ENCODE data around the gene ASPDH. TPM values are rescaled to one million over a fixed set of nuclear protein-coding genes. Genes with fewer than 3 reads are reported as not detected.

Gene ASPDH
- total RNA-seq, 2 experiments from 2014 or later = not detected

GRCh38 chr19:50520822-50521465 lies 7.2 kb upstream of the ASPDH start:
- no peaks in the 10 kb centered on the region for H3K27me3 Mint-ChIP-seq
- H3K36me3 Mint-ChIP-seq (ENCODE audit: low read depth) = no peaks in the 10 kb centered on the region
- ATAC-seq (no peak), DNase-seq (no peak)
- ChIA-PET POLR2A (no interaction called here), CTCF (interaction anchor here (3.1 kb wide), 1 partner anchor 16 kb away, joined by 10 read pairs; no protein-coding TSS in a partner anchor)
- TF ChIP-seq CTCF (IDR thresholded peaks at IDR 0.05) = no peak
- no peak overlapping the region for H3K4me3 Mint-ChIP-seq
- no peaks in the 10 kb centered on the region for H3K9me3 Mint-ChIP-seq
- intact Hi-C loops (cut with micrococcal nuclease) = no loop called here
- no peaks in the 10 kb centered on the region for H3K4me1 Mint-ChIP-seq (ENCODE audit: low read depth)
- H3K27ac Mint-ChIP-seq = no peak overlapping the region

- Mint-ChIP-seq H3K4me3 (no peak overlapping the region), H3K27ac (no peak overlapping the region), H3K4me1 (ENCODE audit: low read depth) (peaks cover 2% of the 10 kb centered on the region), H3K9me3 (no peaks in the 10 kb centered on the region), H3K36me3 (ENCODE audit: low read depth) (no peaks in the 10 kb centered on the region), H3K27me3 (peaks cover 3% of the 10 kb centered on the region)
- CTCF ChIA-PET = interaction anchor here (1.5 to 1.7 kb wide), 2 partner anchors 15 to 151 kb away, joined by 3 to 6 read pairs; no protein-coding TSS in a partner anchor
- intact Hi-C loops (cut with micrococcal nuclease) = no loop called here
- ATAC-seq (no peak), DNase-seq (no peak)
- POLR2A ChIA-PET = no interaction called here
- no peak for TF ChIP-seq CTCF (IDR thresholded peaks at IDR 0.05)
Measured at GRCh38 chr19:50519006-50519575, 5.4 kb upstream of the ASPDH start.

GRCh38 chr19:50518091-50519005 lies 4.6 kb upstream of the ASPDH start:
- H3K4me1 Mint-ChIP-seq (ENCODE audit: low read depth) = peaks cover 2% of the 10 kb centered on the region
- no peak overlapping the region for H3K4me3 Mint-ChIP-seq
- ATAC-seq (no peak), DNase-seq (no peak)
- peaks cover 5% of the 10 kb centered on the region for H3K27me3 Mint-ChIP-seq
- POLR2A ChIA-PET = no interaction called here
- CTCF ChIA-PET = interaction anchor here (0.7 to 1.7 kb wide), 4 partner anchors 15 to 152 kb away, joined by 3 to 6 read pairs (median 3); no protein-coding TSS in a partner anchor
- H3K36me3 Mint-ChIP-seq (ENCODE audit: low read depth) = no peaks in the 10 kb centered on the region
- intact Hi-C loops (cut with micrococcal nuclease) = no loop called here
- peak; percentile 32 for TF ChIP-seq CTCF (IDR thresholded peaks at IDR 0.05)
- H3K9me3 Mint-ChIP-seq = no peaks in the 10 kb centered on the region
- no peak overlapping the region for H3K27ac Mint-ChIP-seq

- no peaks in the 10 kb centered on the region for H3K9me3 Mint-ChIP-seq
- TF ChIP-seq CTCF (IDR thresholded peaks at IDR 0.05) = no peak
- no peak overlapping the region for H3K4me3 Mint-ChIP-seq
- peaks cover 2% of the 10 kb centered on the region for H3K4me1 Mint-ChIP-seq (ENCODE audit: low read depth)
- peaks cover 5% of the 10 kb centered on the region for H3K27me3 Mint-ChIP-seq
- DNase-seq (no peak), ATAC-seq (no peak)
- POLR2A ChIA-PET = no interaction called here
- H3K27ac Mint-ChIP-seq = no peak overlapping the region
- intact Hi-C loops (cut with micrococcal nuclease) = no loop called here
- CTCF ChIA-PET = interaction anchor here (1.1 kb wide), 1 partner anchor 20 kb away, joined by 3 read pairs; no protein-coding TSS in a partner anchor
- H3K36me3 Mint-ChIP-seq (ENCODE audit: low read depth) = no peaks in the 10 kb centered on the region
Measured at GRCh38 chr19:50517704-50518075, 4.0 kb upstream of the ASPDH start.
